ENCODE results near the gene SPATA31E1. TPM values are rescaled to one million over a fixed set of nuclear protein-coding genes. Genes with fewer than 3 reads are reported as not detected.
"Not testable (repeated sequence)": the region's sequence is repeated elsewhere in the genome, so short reads cannot be mapped to it uniquely, and the experiment has no call there.

Gene SPATA31E1
- total RNA-seq, 4 donors from 2014 or later, result not detected

DNA sequence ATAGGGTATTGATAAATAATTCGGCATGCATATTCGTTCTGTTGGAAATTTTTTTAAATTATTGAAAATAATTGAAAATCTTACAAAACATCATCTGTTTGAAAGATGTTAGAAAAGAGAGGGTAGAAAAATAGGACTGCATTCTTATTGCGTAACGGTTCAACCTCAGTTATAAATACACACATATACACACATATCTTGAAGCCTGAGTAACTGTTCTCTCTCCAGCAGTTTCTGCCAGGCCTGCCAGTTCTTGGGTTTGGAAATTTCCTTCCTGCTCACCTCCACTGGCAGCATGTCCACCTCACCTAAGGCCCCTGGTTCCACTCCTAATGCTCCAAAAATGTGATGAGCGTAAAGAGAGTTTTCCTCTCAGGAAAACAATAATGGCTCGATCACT is 9.1 kb downstream of the SPATA31E1 start:
- H3K27me3 ChIP-seq, result no peaks in the 10 kb centered on the region
- WGBS, 2 donors, result 95 to 96% methylated on average over 6 of the region's 6 CpGs
- DNase-seq (ENCODE audit: low spot score in 2 of 2), result no peak
- no peaks in the 10 kb centered on the region for H3K4me1 ChIP-seq
- no peaks in the 10 kb centered on the region for H3K36me3 ChIP-seq
- no peak overlapping the region for H3K27ac ChIP-seq
- H3K4me3 ChIP-seq, result no peak overlapping the region
- peaks cover 0 to 13% (median 0%) of the 10 kb centered on the region in 4 donors for H3K9me3 ChIP-seq
- TF ChIP-seq, protein P1, sequence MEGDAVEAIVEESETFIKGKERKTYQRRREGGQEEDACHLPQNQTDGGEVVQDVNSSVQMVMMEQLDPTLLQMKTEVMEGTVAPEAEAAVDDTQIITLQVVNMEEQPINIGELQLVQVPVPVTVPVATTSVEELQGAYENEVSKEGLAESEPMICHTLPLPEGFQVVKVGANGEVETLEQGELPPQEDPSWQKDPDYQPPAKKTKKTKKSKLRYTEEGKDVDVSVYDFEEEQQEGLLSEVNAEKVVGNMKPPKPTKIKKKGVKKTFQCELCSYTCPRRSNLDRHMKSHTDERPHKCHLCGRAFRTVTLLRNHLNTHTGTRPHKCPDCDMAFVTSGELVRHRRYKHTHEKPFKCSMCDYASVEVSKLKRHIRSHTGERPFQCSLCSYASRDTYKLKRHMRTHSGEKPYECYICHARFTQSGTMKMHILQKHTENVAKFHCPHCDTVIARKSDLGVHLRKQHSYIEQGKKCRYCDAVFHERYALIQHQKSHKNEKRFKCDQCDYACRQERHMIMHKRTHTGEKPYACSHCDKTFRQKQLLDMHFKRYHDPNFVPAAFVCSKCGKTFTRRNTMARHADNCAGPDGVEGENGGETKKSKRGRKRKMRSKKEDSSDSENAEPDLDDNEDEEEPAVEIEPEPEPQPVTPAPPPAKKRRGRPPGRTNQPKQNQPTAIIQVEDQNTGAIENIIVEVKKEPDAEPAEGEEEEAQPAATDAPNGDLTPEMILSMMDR (IDR thresholded peaks at IDR 0.05), result no peak
- no peak for TF ChIP-seq EP300 (IDR thresholded peaks at IDR 0.05)

DNA sequence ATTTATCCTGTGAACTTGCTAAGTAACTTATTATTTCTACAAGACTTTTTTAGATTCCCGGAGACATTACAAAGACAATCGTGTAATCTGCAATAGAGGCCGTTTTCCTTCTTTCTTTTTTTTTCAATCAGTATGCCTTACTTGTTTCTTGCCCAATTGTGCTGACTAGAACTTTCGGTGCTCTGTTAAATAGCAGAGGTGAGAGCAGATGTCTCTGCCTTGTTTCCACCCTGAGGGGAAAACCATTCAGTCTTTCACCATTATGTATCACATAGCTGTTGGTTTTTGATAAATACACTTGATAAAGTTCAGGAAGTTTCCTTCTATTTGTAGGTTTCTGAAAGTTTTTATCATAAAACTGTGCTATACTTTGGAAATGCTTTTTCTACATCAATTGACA is 10.3 kb downstream of the SPATA31E1 start:
- no peak for DNase-seq (ENCODE audit: low spot score in 2 of 2)
- H3K4me3 ChIP-seq, result no peak overlapping the region
- H3K4me1 ChIP-seq, result no peaks in the 10 kb centered on the region
- H3K36me3 ChIP-seq, result no peaks in the 10 kb centered on the region
- TF ChIP-seq EP300 (IDR thresholded peaks at IDR 0.05) (no peak), POLR2A (IDR thresholded peaks at IDR 0.05) (no peak)
- TF ChIP-seq, protein P1 (IDR thresholded peaks at IDR 0.05), result no peak
- H3K27me3 ChIP-seq, result no peaks in the 10 kb centered on the region
- no peak overlapping the region for H3K27ac ChIP-seq
- 87 to 91% methylated on average over 4 of the region's 4 CpGs for WGBS, 2 donors
- peaks cover 0 to 8% (median 0%) of the 10 kb centered on the region in 4 donors for H3K9me3 ChIP-seq

DNA sequence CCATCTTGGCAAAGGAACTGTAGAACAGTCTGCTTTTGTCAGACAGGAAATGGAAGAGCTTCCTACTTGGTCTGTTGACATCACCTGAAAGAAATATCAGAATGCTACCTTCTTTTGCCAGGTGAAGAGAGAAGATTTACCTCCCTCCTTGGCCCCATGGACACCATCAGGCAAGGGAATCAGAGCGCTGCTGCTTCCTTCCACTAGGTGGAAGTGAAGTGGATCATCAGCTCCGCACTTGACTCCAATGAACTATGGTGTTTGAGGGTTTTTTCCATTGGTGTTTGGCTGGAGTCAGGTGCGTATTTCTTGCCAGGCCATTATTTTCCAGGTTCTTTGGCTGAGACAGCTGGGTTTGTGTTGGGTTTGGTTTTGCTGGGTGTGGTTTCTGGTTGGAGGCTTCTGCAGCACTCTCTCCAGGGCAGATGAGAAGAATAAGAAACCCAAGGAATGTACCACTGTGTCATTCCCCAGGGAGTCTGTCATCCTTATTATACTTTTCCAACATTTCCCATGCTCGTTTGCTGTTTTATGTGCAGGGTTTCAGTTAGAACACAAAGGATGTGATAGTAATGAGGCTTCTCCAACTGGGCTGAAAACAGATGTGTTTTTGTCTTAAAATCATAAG is 12.4 kb downstream of the SPATA31E1 start:
- no peaks in the 10 kb centered on the region for H3K36me3 ChIP-seq
- no peaks in the 10 kb centered on the region for H3K27me3 ChIP-seq
- TF ChIP-seq POLR2A (IDR thresholded peaks at IDR 0.05) (no peak), EP300 (IDR thresholded peaks at IDR 0.05) (no peak)
- TF ChIP-seq, protein P1 (IDR thresholded peaks at IDR 0.05), result no peak
- H3K27ac ChIP-seq, result no peak overlapping the region
- no peaks in the 10 kb centered on the region for H3K4me1 ChIP-seq
- peaks cover 0 to 11% (median 0%) of the 10 kb centered on the region in 4 donors for H3K9me3 ChIP-seq
- 72 to 75% methylated on average over 4 of the region's 4 CpGs for WGBS, 2 donors
- DNase-seq (ENCODE audit: low spot score in 2 of 2), result no peak
- H3K4me3 ChIP-seq, result no peak overlapping the region

DNA sequence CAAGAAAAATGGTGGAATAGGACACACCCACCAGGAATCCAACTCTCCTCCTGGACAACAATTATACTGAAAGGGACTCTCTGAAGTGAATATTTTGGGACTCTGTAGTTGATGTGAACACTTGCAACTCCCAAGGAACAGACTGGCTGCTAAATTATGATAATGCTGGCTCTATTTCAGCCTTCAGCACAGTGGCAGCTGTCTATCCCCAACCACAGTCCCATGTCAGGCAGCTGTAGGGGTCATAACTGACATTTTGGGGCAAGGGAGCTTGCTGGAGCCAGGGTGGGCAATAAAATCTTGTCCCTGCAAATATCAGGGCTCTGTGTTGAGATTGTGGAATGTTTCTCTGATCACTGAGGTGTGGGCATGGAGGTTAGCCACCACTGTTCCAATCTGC is 14.2 kb downstream of the SPATA31E1 start:
- DNase-seq (ENCODE audit: low spot score in 2 of 2), result no peak
- Histone ChIP-seq H3K27ac (no peak overlapping the region), H3K4me1 (no peaks in the 10 kb centered on the region), H3K9me3 (peaks cover 0 to 14% (median 0%) of the 10 kb centered on the region in 4 donors), H3K4me3 (no peak overlapping the region), H3K27me3 (no peaks in the 10 kb centered on the region), H3K36me3 (no peaks in the 10 kb centered on the region)
- TF ChIP-seq, protein P1 (IDR thresholded peaks at IDR 0.05), result no peak
- TF ChIP-seq EP300 (IDR thresholded peaks at IDR 0.05), result no peak
- no peak for TF ChIP-seq POLR2A (IDR thresholded peaks at IDR 0.05)

DNA sequence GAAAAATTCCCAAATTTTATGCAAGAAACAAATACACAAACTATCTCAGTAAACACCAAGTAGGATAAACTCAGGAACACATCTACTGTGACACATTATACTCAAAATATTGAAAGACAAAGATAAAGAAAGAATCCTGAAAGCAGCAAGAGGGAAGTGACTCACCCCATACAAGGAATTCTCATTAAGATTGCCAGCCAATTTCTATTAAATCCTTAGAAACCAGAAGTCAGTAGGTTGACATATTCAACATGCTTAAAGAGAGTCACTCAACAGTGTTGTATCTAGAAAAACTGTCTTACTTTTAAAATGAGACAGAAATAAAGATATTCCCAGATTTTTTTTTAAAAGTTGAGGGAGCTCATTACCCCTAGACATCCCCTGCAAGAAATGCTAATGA is 15.5 kb downstream of the SPATA31E1 start:
- no peak for TF ChIP-seq EP300 (IDR thresholded peaks at IDR 0.05)
- TF ChIP-seq POLR2A (IDR thresholded peaks at IDR 0.05), result no peak
- TF ChIP-seq, protein P1 (IDR thresholded peaks at IDR 0.05), result no peak
- no peak for DNase-seq (ENCODE audit: low spot score in 2 of 2)
- Histone ChIP-seq H3K9me3 (peaks cover 0 to 27% (median 0%) of the 10 kb centered on the region in 4 donors), H3K4me3 (no peak overlapping the region), H3K36me3 (no peaks in the 10 kb centered on the region), H3K4me1 (no peaks in the 10 kb centered on the region), H3K27me3 (no peaks in the 10 kb centered on the region), H3K27ac (no peak overlapping the region)

DNA sequence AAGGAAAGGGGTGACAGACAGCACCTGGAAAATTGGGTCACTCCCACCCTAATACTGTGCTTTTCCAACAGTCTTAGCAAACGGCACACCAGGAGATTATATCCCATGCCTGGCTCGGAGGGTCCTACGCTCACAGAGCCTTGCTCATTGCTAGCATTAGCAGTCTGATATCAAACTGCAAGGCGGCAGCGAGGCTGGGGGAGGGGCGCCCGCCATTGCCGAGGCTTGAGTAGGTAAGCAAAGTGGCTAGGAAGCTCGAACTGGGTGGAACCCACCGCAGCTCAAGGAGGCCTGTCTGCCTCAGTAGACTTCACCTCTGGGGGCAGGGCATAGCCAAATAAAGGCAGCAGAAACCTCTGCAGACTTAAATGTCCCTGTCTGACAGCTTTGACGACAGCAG is 19.7 kb downstream of the SPATA31E1 start:
- peaks cover 0 to 31% (median 0%) of the 10 kb centered on the region in 4 donors for H3K9me3 ChIP-seq
- H3K27ac ChIP-seq; H3K4me1 ChIP-seq; H3K36me3 ChIP-seq; H3K27me3 ChIP-seq; DNase-seq (ENCODE audit: low spot score in 2 of 2); H3K4me3 ChIP-seq: not testable (repeated sequence)
- 96 to 98% methylated on average over 10 to 11 of the region's 11 CpGs for WGBS, 2 donors
